GM12878 (cell line): Measurements from ENCODE around the gene FAM90A1. TPM values are rescaled to one million over a fixed set of nuclear protein-coding genes. Genes with fewer than 3 reads are reported as not detected.
"Not testable (repeated sequence)": the region's sequence is repeated elsewhere in the genome, so short reads cannot be mapped to it uniquely, and the experiment has no call there.

Source experiments
- ATAC-seq: fragments of 200-7000 bp; cut with Tn5 transposase; 3 replicates; pipeline ENCODE4 v1.9.1; 2020; ENCODE audit warnings: mild to moderate bottlenecking, moderate library complexity
- BruUV-seq: library from RNA; stranded (reverse); fragments of 400-500 nt; replicated peaks from 2 replicates; lab custom pipeline; 2021; lab: Mats Ljungman, UMichigan
- CTCF ChIA-PET: fragments of 300-600 bp; sonication (Branson Sonifier 250); formaldehyde crosslinking; extraction: SDS; loops from one replicate; lab custom pipeline; 2021; ENCODE audit warnings: inconsistent platforms; lab: Yijun Ruan, JAX
- POLR2A ChIA-PET: fragments of 350-600 bp; formaldehyde crosslinking; extraction: SDS; loops from one replicate; lab custom pipeline; 2021; ENCODE audit warnings: inconsistent platforms; lab: Charles Lee
- RAD21 ChIA-PET: fragments of 300-600 bp; sonication (Branson Sonifier 250); formaldehyde crosslinking; loops from one replicate; lab custom pipeline; 2023; ENCODE audit warnings: antibody characterized with exemption; ENCODE audit not compliant: unreplicated experiment; lab: Charles Lee
- SMC1A ChIA-PET: fragments of 300-600 bp; sonication (Branson Sonifier 250); formaldehyde crosslinking; loops from one replicate; lab custom pipeline; 2023; ENCODE audit not compliant: unreplicated experiment, uncharacterized antibody; lab: Charles Lee
- DNase-seq: peaks from one replicate; pipeline ENCODE4 v3.0.0-alpha.2; 2011; ENCODE audit warnings: low read depth, low spot score
- FAIRE-seq: peaks from 3 replicates; lab custom pipeline; 2011; peaks lifted over from hg19 to GRCh38; lab: Jason Lieb, UNC
- H2AFZ ChIP-seq: 2 replicates; pipeline ENCODE4 v1.6.0; 2011; ENCODE audit warnings: low read depth, low read length, control low read depth; ENCODE audit not compliant: control insufficient read depth
- H3K27ac ChIP-seq: 2 replicates; pipeline ENCODE4 v1.5.1; 2011; ENCODE audit warnings: control low read depth; ENCODE audit not compliant: control insufficient read depth, insufficient read depth
- H3K27me3 ChIP-seq, 2 experiments: replicated peaks in 1 of 2; 2 replicates each; pipeline versions ENCODE4 v1.6.0 to v1.6.1; 2011; ENCODE audit warnings: low read length in 1 of 2; ENCODE audit not compliant: control insufficient read depth in 2 of 2, insufficient read depth in 2 of 2
- H3K36me3 ChIP-seq, 2 experiments: 2 replicates each; pipeline ENCODE4 v1.5.1; 2011; ENCODE audit warnings: low read length in 1 of 2; ENCODE audit not compliant: control insufficient read depth in 2 of 2, insufficient read depth in 2 of 2
- H3K4me1 ChIP-seq: 2 replicates; pipeline ENCODE4 v1.6.1; 2011; ENCODE audit warnings: mild to moderate bottlenecking, low read length, moderate library complexity, mixed read lengths; ENCODE audit not compliant: control insufficient read depth, insufficient read depth
- H3K4me2 ChIP-seq: 2 replicates; pipeline ENCODE4 v1.6.0; 2011; ENCODE audit warnings: control low read depth; ENCODE audit not compliant: control insufficient read depth, insufficient read depth
- H3K4me3 ChIP-seq: fragments of 200-600 bp; sonication (generic); 2 replicates; pipeline ENCODE4 v1.5.1; 2016
- H3K79me2 ChIP-seq: 2 replicates; pipeline ENCODE4 v1.6.0; 2011; ENCODE audit warnings: low read length; ENCODE audit not compliant: control insufficient read depth, insufficient read depth
- H3K9ac ChIP-seq: 2 replicates; pipeline ENCODE4 v1.8.0; 2011; ENCODE audit warnings: low read length, control low read depth, mixed read lengths; ENCODE audit not compliant: control insufficient read depth, insufficient read depth
- H3K9me3 ChIP-seq: replicated peaks from 3 replicates; pipeline ENCODE4 v1.5.1; 2011; ENCODE audit warnings: mild to moderate bottlenecking, low read length; ENCODE audit not compliant: control insufficient read depth, insufficient read depth
- H4K20me1 ChIP-seq: 2 replicates; pipeline ENCODE4 v1.6.0; 2011; ENCODE audit not compliant: control insufficient read depth, insufficient read depth
- WGBS: methylation state at CpG from one replicate; pipeline ENCODE4 v1.1.6; 2016; ENCODE audit warnings: low lambda C conversion rate; ENCODE audit not compliant: insufficient replicate concordance, insufficient coverage; ENCODE audit errors: missing lambda C conversion rate; 5-methylcytosine and 5-hydroxymethylcytosine counted together
- in situ Hi-C: fragments of 300-500 bp; cut with MboI; formaldehyde crosslinking; loops from 9 replicates; pipeline ENCODE4 v1.14.3; 2018; ENCODE audit warnings: mixed read lengths
- intact Hi-C: fragments of 100-400 bp; cut with micrococcal nuclease; formaldehyde crosslinking; loops from one replicate; pipeline ENCODE4 v1.14.2; 2022; ENCODE audit not compliant: unreplicated experiment
- polyA plus RNA-seq, 11 experiments: library from polyadenylated mRNA; depleted of rRNA in 4 of 11; unstranded in 6 of 11; stranded (reverse) in 5 of 11; fragments of >200 nt; fragmentation: Nextera tagmentation in 4 of 11; fragmentation: Illumina TruSeq in 1 of 11; extraction: Ambion mirVana in 4 of 11; extraction: Trizol in 1 of 11; gene quantifications; 1 replicate in 1 of 11; 2 replicates in 10 of 11; pipeline versions ENCODE4 v1.2.1 to v1.2.3, GENCODE V29; 2011 to 2016; ENCODE audit warnings: inconsistent platforms in 2 of 11, missing spikeins in 2 of 11, low read depth in 1 of 11
- total RNA-seq, 4 experiments: library from RNA; depleted of rRNA in 3 of 4; stranded (reverse); fragments of >200 nt in 3 of 4; fragmentation: Illumina TruSeq in 1 of 4; extraction: Trizol in 1 of 4; gene quantifications; 2 replicates each; pipeline versions ENCODE4 v1.2.1 to v1.2.3, GENCODE V29; 2013 to 2021

Gene FAM90A1
- total and polyA plus RNA-seq, 10 of the 15 experiments (the other 5 are each of a cell fraction or from before 2014, with no cell fraction given): 0.09 to 0.85 (median 0.46) TPM

DNA sequence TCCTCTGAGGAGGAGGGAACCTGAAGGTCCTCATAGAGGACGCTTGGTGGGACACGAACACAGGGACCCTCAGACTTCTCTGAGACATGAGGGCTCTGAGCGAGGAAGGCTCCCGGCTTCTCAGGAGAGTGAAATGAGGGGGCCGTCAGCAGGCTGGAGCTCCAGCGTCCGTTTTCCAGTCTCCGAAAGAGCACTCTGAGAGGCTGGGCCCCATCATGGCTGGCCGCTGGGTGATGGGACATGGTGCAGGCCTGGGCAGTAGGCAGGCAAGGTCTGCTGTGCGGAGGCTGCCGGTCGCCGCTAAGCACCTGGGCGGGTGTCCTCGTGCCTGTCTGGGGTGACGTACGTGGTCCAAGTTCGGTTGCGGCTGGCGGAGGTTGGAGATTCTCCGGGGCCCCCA lies 5.6 kb downstream of the FAM90A1 start:
- in situ Hi-C loops, H3K4me3 ChIP-seq, H3K36me3 ChIP-seq, ATAC-seq, intact Hi-C loops, DNase-seq, H3K4me1 ChIP-seq, H2AFZ ChIP-seq, H3K27ac ChIP-seq, RAD21 ChIA-PET, POLR2A ChIA-PET, H3K9ac ChIP-seq, H4K20me1 ChIP-seq, H3K79me2 ChIP-seq, BruUV-seq, H3K4me2 ChIP-seq, FAIRE-seq, H3K27me3 ChIP-seq, H3K9me3 ChIP-seq, CTCF ChIA-PET: not testable (repeated sequence)
- WGBS: 64% methylated on average over 21 of the region's 21 CpGs
- SMC1A ChIA-PET: interaction anchor here (0.6 kb wide), 1 partner anchor 110 kb away, joined by 3 read pairs; no protein-coding TSS in a partner anchor

DNA sequence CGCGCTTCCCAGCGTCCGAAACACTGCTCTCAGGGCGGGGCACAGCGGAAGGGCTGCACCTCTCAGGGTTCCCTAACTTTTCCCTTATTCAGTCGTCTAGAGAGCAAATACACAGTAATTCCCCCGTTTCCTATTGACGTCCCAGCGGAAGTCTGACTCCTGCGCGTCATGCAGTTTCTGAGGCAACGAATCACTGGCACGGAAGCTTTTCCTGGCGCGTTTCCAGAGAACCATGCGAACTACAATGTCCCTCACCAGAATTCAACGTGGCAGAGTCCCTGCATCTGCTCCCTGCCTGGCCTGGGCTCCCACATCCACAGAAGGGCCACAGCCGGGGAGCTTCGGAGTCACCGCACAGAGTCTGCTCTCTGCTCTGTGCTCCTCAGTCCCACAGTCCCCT lies 6.0 kb downstream of the FAM90A1 start:
- 71% methylated on average over 21 of the region's 21 CpGs for WGBS
- H3K27ac ChIP-seq, H3K79me2 ChIP-seq, DNase-seq, H3K9ac ChIP-seq, H3K4me2 ChIP-seq, ATAC-seq, BruUV-seq, H3K4me1 ChIP-seq, POLR2A ChIA-PET, CTCF ChIA-PET, H3K4me3 ChIP-seq, RAD21 ChIA-PET, H3K27me3 ChIP-seq, H3K36me3 ChIP-seq, in situ Hi-C loops, H4K20me1 ChIP-seq, H2AFZ ChIP-seq, intact Hi-C loops, FAIRE-seq, SMC1A ChIA-PET, H3K9me3 ChIP-seq: not testable (repeated sequence)

DNA sequence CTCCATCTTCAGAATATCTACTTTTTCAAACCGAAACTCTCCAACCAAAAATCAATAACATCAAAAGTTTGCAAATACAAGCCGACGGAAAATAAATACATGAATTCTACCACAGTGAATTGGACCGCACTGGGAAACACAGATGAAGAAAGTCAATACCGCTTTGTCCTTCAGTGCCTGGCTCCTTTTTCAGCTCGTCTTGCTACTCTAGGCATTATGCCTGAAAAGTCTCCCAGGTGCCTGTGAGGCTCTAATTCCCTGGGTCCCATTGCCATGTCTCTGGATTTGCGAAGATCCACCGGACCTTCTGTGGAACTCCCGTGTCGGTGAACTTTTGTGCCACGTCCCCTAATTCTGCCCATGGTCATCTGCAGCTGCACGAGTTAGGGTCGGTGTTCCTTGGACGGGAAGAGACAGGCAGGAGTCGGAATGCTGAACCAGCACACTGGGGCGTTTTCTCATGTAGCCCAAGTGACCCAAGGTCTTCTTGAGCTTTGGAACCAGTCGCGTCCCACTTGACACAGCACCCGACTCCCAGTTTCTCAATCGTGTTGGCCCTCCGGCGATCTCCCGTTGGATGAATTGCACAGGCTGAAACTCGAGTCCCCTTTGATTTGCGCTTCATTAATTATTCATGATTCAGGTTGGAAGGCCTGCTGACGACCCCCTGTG lies 8.6 kb downstream of the FAM90A1 start:
- intact Hi-C loops, H3K9ac ChIP-seq, H3K79me2 ChIP-seq, H4K20me1 ChIP-seq, RAD21 ChIA-PET, CTCF ChIA-PET, H3K4me3 ChIP-seq, ATAC-seq, H3K4me2 ChIP-seq, H2AFZ ChIP-seq, DNase-seq, SMC1A ChIA-PET, in situ Hi-C loops, H3K9me3 ChIP-seq, H3K27me3 ChIP-seq, H3K36me3 ChIP-seq, BruUV-seq, H3K4me1 ChIP-seq, FAIRE-seq, POLR2A ChIA-PET, H3K27ac ChIP-seq: not testable (repeated sequence)
- 54% methylated on average over 26 of the region's 26 CpGs for WGBS

DNA sequence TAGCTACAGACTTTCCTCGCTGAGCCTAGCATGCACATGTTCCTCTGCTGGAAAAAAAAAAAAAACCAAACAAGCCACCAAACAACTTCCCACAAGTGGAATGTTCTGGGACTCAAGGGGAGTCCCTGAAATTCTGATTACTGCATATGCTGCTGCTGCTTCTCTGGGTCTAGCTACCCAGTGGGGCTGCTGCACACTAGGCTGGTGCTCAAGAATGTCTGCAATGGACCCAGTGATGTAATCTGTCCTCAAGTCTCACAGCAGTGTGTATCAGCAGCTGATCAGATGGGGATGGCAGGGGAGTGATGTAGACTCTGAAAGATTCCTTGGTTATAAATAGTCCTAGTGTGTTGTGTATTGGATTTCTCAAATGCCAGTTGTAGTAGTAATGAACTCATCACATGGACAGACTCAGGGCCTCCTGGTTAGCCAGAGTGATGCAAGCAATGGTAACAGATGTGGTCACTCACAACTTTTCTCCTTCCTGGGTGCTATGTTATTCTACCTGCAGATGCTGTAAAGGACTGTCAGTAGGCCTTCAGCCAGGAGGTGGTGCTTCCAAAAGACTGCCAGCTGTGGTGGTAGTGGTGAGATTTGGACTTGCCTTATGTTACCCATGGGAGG lies 29.6 kb downstream of the FAM90A1 start:
- in situ Hi-C loops, H4K20me1 ChIP-seq, FAIRE-seq, ATAC-seq, H3K4me1 ChIP-seq, H3K27ac ChIP-seq, RAD21 ChIA-PET, H2AFZ ChIP-seq, CTCF ChIA-PET, POLR2A ChIA-PET, H3K4me2 ChIP-seq, SMC1A ChIA-PET, H3K27me3 ChIP-seq, H3K36me3 ChIP-seq, H3K9ac ChIP-seq, DNase-seq, intact Hi-C loops, H3K4me3 ChIP-seq, H3K79me2 ChIP-seq, BruUV-seq, H3K9me3 ChIP-seq: not testable (repeated sequence)
- 75% methylated on average over 1 of the region's 1 CpG for WGBS
